Thyroid gland (tissue), 4 donors: Measurements from ENCODE around the gene RAB5A. TPM values are rescaled to one million over a fixed set of nuclear protein-coding genes. Genes with fewer than 3 reads are reported as not detected.

ENCODE experiments used
- DNase-seq, 2 donors: peaks; one replicate each; pipeline ENCODE4 v3.0.0-alpha.2; 2019
- H3K27ac ChIP-seq, 3 donors: fragments of 200-600 bp; sonication (generic); 1 replicate in 2 of 3; 2 replicates in 1 of 3; pipeline ENCODE4 v1.5.1; 2016 to 2019; ENCODE audit warnings: mild to moderate bottlenecking in 1 of 3, moderate library complexity in 1 of 3
- H3K27me3 ChIP-seq: fragments of 200-600 bp; sonication (generic); one replicate; pipeline ENCODE4 v1.5.1; 2019
- H3K36me3 ChIP-seq, 2 donors: fragments of 200-600 bp; sonication (generic); one replicate each; pipeline ENCODE4 v1.5.1; 2016 to 2019
- H3K4me1 ChIP-seq, 2 donors: fragments of 200-600 bp; sonication (generic); one replicate each; pipeline ENCODE4 v1.5.1; 2017 to 2019
- H3K4me3 ChIP-seq, 3 donors: fragments of 200-600 bp; sonication (generic); replicated peaks in 1 of 3; 1 replicate in 2 of 3; 2 replicates in 1 of 3; pipeline ENCODE4 v1.5.1; 2016; ENCODE audit warnings: mild to moderate bottlenecking in 1 of 3
- H3K9me3 ChIP-seq: fragments of 200-600 bp; sonication (generic); one replicate; pipeline ENCODE4 v1.5.1; 2017
- CTCF ChIP-seq, 6 experiments: fragments of 200-600 bp in 3 of 6; fragments of 450-650 bp in 3 of 6; sonication (generic) in 3 of 6; IDR thresholded peaks; one replicate each; pipeline ENCODE4 v1.5.1; 2016 to 2019; ENCODE audit warnings: antibody characterized with exemption in 6 of 6, mild to moderate bottlenecking in 2 of 6, inconsistent platforms in 1 of 6, moderate library complexity in 1 of 6
- POLR2A ChIP-seq, 2 donors: fragments of 450-650 bp; IDR thresholded peaks; one replicate each; pipeline ENCODE4 v1.6.1; 2017; ENCODE audit warnings: antibody characterized with exemption in 2 of 2, mild to moderate bottlenecking in 2 of 2, moderate library complexity in 1 of 2
- WGBS, 2 donors: methylation state at CpG; one replicate each; pipeline ENCODE4 v1.1.5; 2017; 5-methylcytosine and 5-hydroxymethylcytosine counted together
- intact Hi-C: fragments of 100-400 bp; cut with DNase I; formaldehyde crosslinking; loops from one replicate; pipeline ENCODE4 v1.15.1; 2023
- total RNA-seq, 4 donors: library from RNA; depleted of rRNA; stranded (reverse); fragments of >200 nt; gene quantifications; one replicate each; pipeline ENCODE4 v1.2.3, GENCODE V29; 2016

Gene RAB5A
- total RNA-seq, 4 donors from 2014 or later = 76.8 to 109 (median 85.5) TPM

GRCh38 chr3:19920401-19921080 lies 26.4 kb upstream of the RAB5A start:
- TF ChIP-seq POLR2A (IDR thresholded peaks at IDR 0.05) (no peak), CTCF (IDR thresholded peaks at IDR 0.05) (no peak)
- DNase-seq = no peak

DNA sequence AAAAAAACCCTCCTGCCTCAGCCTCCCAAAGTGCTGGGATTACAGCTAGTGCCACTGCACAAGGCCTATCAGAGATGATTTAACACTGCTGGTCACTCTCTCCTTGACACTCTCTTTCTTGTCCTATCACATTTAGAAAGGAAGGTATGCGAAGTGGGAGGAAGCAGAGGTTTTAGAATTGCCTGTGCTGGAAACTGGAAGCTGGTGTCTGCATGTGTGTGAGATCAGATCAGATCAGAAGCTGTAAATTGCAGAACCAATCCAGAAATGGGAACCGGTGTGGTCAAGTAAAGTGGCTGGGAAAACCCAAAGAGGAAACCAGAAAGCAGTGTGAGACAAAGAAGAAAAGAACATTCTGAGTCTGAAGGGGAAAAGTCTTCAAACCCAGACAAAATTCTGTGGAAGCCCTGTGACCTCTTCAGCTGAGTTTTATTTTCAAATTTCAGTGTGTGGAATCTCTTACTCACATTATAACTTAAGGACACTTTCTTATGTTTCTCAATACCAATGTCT lies 15.7 kb upstream of the RAB5A start:
- Histone ChIP-seq H3K27ac (no peak overlapping the region), H3K4me3 (no peak overlapping the region), H3K9me3 (no peaks in the 10 kb centered on the region), H3K4me1 (peaks cover 0 to 2% of the 10 kb centered on the region in 2 donors), H3K27me3 (no peaks in the 10 kb centered on the region), H3K36me3 (no peaks in the 10 kb centered on the region)
- WGBS, 2 donors = 78 to 82% methylated on average over 2 of the region's 2 CpGs
- TF ChIP-seq CTCF (IDR thresholded peaks at IDR 0.05) = no peak
- no peak for TF ChIP-seq POLR2A (IDR thresholded peaks at IDR 0.05)
- no peak for DNase-seq
- intact Hi-C loops = no loop called here

More at GRCh38 chr3:19920401-19921080, 26.4 kb upstream of the RAB5A start:
- H3K36me3 ChIP-seq = no peaks in the 10 kb centered on the region
- H3K27ac ChIP-seq = no peak overlapping the region
- no peaks in the 10 kb centered on the region for H3K4me1 ChIP-seq
- no peaks in the 10 kb centered on the region for H3K27me3 ChIP-seq
- WGBS, 2 donors = 64 to 90% methylated on average over 4 of the region's 4 CpGs
- no peaks in the 10 kb centered on the region for H3K9me3 ChIP-seq
- intact Hi-C loops = no loop called here
- no peak overlapping the region for H3K4me3 ChIP-seq

DNA sequence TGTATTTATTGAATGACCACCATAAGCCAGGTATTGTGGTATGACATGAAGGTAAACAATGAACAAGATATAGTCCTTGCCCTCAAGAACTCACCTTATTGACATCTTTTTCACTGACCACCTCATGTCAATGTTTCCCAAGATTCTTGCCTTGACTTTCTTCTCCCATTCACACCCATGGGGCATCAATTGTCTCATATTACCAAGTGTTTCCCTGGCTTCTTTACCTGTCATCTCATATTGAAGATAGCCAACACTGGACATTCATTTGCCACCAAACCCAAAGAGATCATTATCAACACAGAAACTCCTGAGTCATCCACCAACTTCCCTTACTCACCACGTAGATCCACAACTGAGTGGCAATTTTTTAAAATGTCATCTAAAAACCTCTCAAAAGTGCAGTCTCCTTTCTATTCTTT lies 15.1 kb upstream of the RAB5A start:
- intact Hi-C loops = no loop called here
- TF ChIP-seq CTCF (IDR thresholded peaks at IDR 0.05) = no peak
- TF ChIP-seq POLR2A (IDR thresholded peaks at IDR 0.05) = no peak
- Histone ChIP-seq H3K36me3 (no peaks in the 10 kb centered on the region), H3K9me3 (no peaks in the 10 kb centered on the region), H3K4me3 (no peak overlapping the region), H3K27ac (no peak overlapping the region), H3K27me3 (no peaks in the 10 kb centered on the region), H3K4me1 (peaks cover 0 to 2% of the 10 kb centered on the region in 2 donors)
- DNase-seq = no peak
- WGBS, 2 donors = 64 to 78% methylated on average over 1 of the region's 1 CpG

- H3K4me1 ChIP-seq = no peaks in the 10 kb centered on the region
- DNase-seq = no peak
- H3K27me3 ChIP-seq = no peaks in the 10 kb centered on the region
- TF ChIP-seq POLR2A (IDR thresholded peaks at IDR 0.05) (no peak), CTCF (IDR thresholded peaks at IDR 0.05) (no peak)
- H3K9me3 ChIP-seq = no peaks in the 10 kb centered on the region
- H3K4me3 ChIP-seq = no peak overlapping the region
- H3K36me3 ChIP-seq = no peaks in the 10 kb centered on the region
- intact Hi-C loops = no loop called here
- WGBS, 2 donors = 92 to 97% methylated on average over 2 of the region's 2 CpGs
- H3K27ac ChIP-seq = no peak overlapping the region
These were observed 14.5 kb upstream of the RAB5A start for GRCh38 chr3:19932422-19932821.

- Histone ChIP-seq H3K36me3 (no peaks in the 10 kb centered on the region), H3K27ac (no peak within 1 kb of the TSS), H3K27me3 (no peaks in the 10 kb centered on the region), H3K9me3 (no peaks in the 10 kb centered on the region), H3K4me1 (no peaks in the 10 kb centered on the region), H3K4me3 (no peak within 1 kb of the TSS)
- intact Hi-C loops = no loop called here
- WGBS, 2 donors = 29 to 40% methylated on average over 5 of the region's 5 CpGs
- TF ChIP-seq POLR2A (IDR thresholded peaks at IDR 0.05) (no peak), CTCF (IDR thresholded peaks at IDR 0.05) (no peak)
- DNase-seq = peak; percentile 69 to 71
These were observed 12.8 kb upstream of the RAB5A start, which contains the start of gene EFHB for GRCh38 chr3:19934098-19934566. TSS of gene EFHB (minus strand) at chr3:19934217. CDS start at chr3:19934018, 199 bp downstream.
